ENCODE data around the gene GRID1.

Gene GRID1

GRCh38 chr10:86265236-86265894 is 101.2 kb downstream of the GRID1 start:
- TF ChIP-seq CTCF (IDR thresholded peaks at IDR 0.05; ENCODE audit: insufficient read depth, missing control alignments), result no peak
- no peak for FAIRE-seq
- DNase-seq (ENCODE audit: insufficient read length, low spot score), result no peak

DNA sequence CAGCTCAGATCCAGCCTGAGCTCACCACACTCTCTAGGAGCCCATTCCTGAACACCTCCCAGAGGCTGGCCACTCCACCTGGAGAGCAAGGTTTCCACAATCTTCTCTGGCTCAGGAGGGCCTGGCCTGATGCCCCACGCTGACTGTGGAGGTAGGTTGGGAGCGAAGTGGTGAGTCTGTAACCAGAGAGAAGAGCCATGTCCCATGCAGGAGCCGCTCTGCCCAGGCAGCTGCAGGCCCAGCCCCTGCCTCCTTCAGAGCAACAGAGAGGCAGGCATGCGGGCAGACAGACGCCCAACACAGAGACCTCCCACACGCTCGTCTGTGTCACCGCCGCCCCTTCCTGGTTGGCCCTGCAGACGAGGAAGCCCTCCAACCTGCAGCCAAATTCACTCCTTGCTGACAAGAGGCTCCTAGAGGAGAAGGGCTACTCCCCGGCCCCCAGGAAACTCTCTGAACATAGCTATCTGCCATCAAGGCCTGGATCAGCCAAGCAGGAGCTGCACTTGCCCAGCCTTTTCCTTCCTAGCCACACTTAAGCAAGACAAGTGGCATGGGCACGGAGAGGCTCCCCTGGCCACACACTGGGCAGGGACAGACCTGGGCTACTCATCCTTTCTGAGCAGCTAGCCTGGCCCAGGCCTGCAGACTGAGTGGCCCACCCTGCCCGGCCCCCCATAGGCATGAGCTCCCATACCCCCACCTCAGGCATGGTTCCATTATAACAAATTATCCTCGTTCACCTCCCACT is 101.9 kb downstream of the GRID1 start:
- no peak for TF ChIP-seq CTCF (IDR thresholded peaks at IDR 0.05; ENCODE audit: insufficient read depth, missing control alignments)
- no peak for DNase-seq (ENCODE audit: insufficient read length, low spot score)
- no peak for FAIRE-seq

- no peak for FAIRE-seq
- no peak for DNase-seq (ENCODE audit: insufficient read length, low spot score)
- TF ChIP-seq CTCF (IDR thresholded peaks at IDR 0.05; ENCODE audit: insufficient read depth, missing control alignments), result no peak
These were observed 102.7 kb downstream of the GRID1 start for GRCh38 chr10:86263907-86264306.

DNA sequence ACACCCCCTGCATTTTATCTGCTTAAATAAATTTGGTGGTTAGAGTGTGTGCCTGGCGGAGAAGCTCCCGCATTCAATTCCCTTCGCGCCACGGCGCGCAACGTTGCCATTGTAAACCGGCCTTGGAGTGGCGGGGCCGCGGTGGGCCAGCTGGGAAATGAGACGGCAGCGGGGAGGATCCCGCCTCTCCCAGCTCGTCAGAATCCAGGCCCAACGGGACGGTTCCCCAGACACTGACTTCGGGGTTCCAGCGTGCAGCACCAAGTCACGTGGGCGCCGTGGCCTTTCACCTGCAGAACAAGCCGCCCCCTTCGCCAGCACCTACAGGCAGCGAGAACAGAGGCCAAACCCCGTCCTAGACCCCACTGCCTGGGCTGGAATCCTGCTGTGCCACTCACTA is 103.4 kb downstream of the GRID1 start:
- FAIRE-seq (no peak), DNase-seq (ENCODE audit: insufficient read length, low spot score) (no peak)
- no peak for TF ChIP-seq CTCF (IDR thresholded peaks at IDR 0.05; ENCODE audit: insufficient read depth, missing control alignments)

DNA sequence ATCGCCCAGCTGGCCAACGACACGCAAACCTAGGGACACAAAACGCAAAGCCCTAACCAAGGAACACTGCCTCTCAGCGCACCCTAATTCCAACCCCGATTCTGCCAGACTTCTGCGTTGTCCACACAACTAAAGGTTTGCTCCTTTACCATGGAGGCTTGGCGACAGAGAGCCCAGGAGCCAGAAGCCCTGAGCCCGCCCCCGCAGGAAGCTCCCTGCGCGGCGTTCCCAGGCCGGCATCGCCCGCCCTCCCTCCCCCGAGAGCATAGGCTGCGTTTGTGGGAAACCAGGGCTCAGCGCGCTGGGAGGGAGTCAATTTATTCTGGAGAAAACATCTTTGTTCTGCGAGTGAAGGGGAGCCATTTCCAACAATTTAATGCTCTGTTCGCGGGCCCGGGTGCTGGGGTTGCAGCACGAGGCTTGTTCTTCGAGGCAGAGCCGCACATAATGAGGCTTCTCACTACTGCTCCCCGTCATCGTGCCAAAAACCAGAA is 103.9 kb downstream of the GRID1 start:
- FAIRE-seq, result no peak
- DNase-seq (ENCODE audit: insufficient read length, low spot score), result no peak

DNA sequence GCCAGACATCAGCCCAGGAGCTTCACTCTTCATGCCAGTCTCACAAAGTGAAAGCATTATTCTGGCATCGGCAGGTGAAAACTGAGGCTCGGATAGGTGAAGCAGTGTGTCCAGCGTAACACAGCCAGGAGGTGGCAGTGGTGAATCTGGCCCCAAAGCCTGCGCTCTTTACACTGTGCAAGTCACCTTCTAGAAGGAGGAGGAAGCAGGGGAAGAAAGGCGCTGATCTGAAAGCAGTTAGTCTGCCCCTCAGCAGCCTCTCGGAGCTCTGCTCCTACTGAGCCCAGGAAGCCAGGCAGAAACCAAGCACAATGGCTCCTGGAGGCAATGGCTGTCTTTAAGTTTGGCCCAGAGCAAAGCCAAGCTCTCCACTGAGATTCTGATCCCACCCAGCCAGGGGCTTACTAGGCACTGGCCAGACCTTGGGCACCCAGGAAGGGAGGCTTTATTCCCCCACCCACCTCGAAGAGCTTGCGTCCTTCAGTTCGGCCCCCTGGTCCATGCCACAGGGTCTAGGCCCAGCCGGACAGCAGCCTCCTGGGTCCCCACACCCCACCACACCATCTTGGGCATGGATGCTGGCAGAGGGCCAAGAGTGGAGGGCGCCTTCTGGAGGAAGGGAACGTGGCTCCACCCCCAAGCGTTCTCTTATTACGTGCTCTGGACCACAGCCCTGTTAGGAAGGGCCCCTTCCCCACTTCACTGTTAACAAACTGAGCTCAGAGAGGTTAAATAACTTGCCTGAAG is 104.5 kb downstream of the GRID1 start:
- TF ChIP-seq CTCF (IDR thresholded peaks at IDR 0.05; ENCODE audit: insufficient read depth, missing control alignments), result peak; percentile 46
- no peak for DNase-seq (ENCODE audit: insufficient read length, low spot score)
- FAIRE-seq, result no peak

More for the DNA sequence above, 103.9 kb downstream of the GRID1 start:
- TF ChIP-seq CTCF (IDR thresholded peaks at IDR 0.05; ENCODE audit: insufficient read depth, missing control alignments), result no peak
